ENCODE measurements around the gene SLC9A9. TPM values are rescaled to one million over a fixed set of nuclear protein-coding genes. Genes with fewer than 3 reads are reported as not detected.

SLC9A9 gene
- polyA plus RNA-seq, 1 experiment, result 2.4 TPM

DNA sequence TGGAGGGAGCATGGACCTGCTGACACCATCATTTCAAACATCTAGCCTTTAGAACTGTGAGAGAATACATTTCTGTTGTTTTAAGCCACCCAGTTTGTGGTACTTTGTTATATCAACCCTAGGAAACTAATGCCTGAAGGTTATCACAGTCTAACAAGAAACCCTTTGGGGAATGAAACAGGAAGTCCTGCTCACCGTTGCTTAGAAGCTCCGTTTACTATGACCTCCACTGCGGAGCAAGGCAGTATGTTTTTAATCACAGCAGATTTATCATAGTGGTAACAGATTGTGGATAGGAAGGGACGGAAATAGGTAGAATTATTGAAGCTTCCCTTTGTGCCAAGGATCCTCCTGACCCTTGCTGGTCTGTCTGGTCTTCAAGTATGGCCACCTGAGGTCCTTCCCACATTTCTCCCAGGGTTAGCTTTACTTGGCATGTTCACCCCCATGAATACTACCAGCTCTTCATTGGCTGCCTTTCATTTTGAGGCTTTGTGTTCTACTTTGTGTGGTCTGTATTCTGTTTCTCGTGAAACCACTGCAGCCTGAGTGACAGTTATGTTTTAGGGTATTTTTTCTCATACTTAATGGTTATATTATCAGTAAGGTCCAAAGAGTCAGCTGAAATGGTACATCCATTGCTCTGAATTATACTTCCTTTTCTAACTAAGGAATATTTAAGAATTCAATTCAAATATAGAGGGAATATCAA lies 527.1 kb downstream of the SLC9A9 start:
- no peaks in the 10 kb centered on the region for H3K36me3 ChIP-seq (ENCODE audit: control insufficient read depth, insufficient read depth, low read length)
- H3K4me3 ChIP-seq (ENCODE audit: low read depth, low read length), result no peak overlapping the region

DNA sequence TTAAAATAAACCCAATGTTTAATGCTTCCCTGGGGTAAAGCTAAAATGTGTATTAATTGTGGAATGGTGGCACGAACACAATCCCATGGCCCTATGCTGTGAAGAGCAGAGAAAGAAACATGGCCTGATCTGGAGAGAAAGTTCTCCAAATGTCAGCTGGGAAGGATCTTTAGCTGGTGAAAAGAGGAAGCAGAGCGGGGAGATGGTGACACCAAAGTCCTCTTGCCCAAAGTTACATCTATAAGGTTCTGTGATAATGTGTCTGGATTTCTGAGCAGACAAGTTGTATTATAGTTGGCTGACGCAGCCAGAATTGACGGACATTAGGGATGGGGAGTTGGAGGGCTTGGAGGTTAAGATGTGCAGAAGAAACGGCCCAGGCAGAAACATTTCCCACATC lies 532.5 kb downstream of the SLC9A9 start:
- DNase-seq (ENCODE audit: low read depth), result no peak
- Histone ChIP-seq H3K36me3 (ENCODE audit: control insufficient read depth, insufficient read depth, low read length) (no peaks in the 10 kb centered on the region), H3K4me3 (ENCODE audit: low read depth, low read length) (no peak overlapping the region), H3K27me3 (ENCODE audit: control insufficient read depth, insufficient read depth, low read length) (no peaks in the 10 kb centered on the region)
- POLR2A ChIA-PET, result no interaction called here
- CTCF ChIA-PET, result no interaction called here
- TF ChIP-seq, protein P1, sequence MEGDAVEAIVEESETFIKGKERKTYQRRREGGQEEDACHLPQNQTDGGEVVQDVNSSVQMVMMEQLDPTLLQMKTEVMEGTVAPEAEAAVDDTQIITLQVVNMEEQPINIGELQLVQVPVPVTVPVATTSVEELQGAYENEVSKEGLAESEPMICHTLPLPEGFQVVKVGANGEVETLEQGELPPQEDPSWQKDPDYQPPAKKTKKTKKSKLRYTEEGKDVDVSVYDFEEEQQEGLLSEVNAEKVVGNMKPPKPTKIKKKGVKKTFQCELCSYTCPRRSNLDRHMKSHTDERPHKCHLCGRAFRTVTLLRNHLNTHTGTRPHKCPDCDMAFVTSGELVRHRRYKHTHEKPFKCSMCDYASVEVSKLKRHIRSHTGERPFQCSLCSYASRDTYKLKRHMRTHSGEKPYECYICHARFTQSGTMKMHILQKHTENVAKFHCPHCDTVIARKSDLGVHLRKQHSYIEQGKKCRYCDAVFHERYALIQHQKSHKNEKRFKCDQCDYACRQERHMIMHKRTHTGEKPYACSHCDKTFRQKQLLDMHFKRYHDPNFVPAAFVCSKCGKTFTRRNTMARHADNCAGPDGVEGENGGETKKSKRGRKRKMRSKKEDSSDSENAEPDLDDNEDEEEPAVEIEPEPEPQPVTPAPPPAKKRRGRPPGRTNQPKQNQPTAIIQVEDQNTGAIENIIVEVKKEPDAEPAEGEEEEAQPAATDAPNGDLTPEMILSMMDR (IDR thresholded peaks at IDR 0.05; ENCODE audit: insufficient read depth, low read depth, low read length), result no peak

More for the DNA sequence above, 527.1 kb downstream of the SLC9A9 start:
- DNase-seq (ENCODE audit: low read depth), result no peak
- ChIA-PET CTCF (interaction anchor here (0.6 kb wide), 1 partner anchor 11 kb away, joined by 3 read pairs; no protein-coding TSS in a partner anchor), POLR2A (no interaction called here)
- TF ChIP-seq, protein P1 (IDR thresholded peaks at IDR 0.05; ENCODE audit: insufficient read depth, low read depth, low read length), result no peak
- H3K27me3 ChIP-seq (ENCODE audit: control insufficient read depth, insufficient read depth, low read length), result no peaks in the 10 kb centered on the region

DNA sequence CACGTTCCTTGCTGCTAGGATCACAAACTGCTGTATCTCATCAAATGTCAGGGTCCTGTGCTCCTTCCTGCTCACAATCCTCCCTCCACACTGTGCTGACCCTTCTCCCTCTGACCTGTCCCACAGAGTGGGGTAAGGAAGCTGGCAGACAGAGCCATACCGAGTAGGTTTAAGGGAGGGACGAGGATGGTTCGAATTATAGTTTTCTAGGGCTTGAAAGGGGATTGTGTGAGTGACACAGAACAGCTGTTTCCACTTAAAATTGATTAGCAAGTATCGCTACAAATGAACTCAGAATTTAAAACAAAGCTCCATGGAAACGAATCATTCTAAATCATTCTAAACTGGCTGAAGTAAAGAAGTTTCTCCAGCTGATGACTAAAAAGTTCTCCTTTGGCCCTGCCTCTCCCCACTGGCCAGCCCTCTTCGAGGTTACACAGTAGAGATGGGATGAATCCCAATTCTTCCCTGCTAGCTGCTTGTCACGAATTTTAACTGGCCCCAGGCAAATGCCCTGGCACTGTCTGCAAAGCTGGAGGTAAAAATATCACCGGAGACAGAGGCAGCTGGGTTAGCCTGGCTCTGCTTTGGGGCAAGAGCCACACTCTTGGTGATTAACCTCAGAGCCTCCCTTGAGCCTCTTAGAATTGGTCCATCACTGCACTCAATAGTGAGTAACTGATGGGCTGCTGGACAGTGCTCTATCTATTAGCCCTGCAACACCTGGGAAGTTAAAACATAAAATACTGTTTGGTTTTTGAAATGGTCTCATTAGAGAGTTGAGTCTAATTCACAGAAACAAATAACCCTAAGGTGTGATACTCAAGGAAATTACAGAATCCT lies 533.8 kb downstream of the SLC9A9 start:
- DNase-seq (ENCODE audit: low read depth), result no peak
- CTCF ChIA-PET, result no interaction called here
- no peak overlapping the region for H3K4me3 ChIP-seq (ENCODE audit: low read depth, low read length)

DNA sequence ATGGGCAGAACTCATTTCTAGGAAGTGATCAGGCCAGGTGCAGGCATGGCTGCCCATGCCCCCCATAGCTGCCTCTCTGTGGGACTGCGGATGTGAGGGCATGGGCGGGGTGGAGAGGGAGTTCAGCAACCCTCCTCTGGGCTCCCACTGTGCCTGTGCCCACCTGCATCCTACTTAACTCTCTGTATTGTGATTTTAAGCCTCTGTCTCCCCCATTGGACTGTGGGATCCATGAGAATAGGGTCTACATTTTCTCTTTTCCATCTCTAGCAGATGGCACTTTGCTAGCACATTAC lies 534.4 kb downstream of the SLC9A9 start:
- no peaks in the 10 kb centered on the region for H3K36me3 ChIP-seq (ENCODE audit: control insufficient read depth, insufficient read depth, low read length)
- H3K27me3 ChIP-seq (ENCODE audit: control insufficient read depth, insufficient read depth, low read length), result no peaks in the 10 kb centered on the region
- TF ChIP-seq, protein P1 (IDR thresholded peaks at IDR 0.05; ENCODE audit: insufficient read depth, low read depth, low read length), result no peak
- CTCF ChIA-PET, result no interaction called here
- no peak for DNase-seq (ENCODE audit: low read depth)
- no peak overlapping the region for H3K4me3 ChIP-seq (ENCODE audit: low read depth, low read length)
- POLR2A ChIA-PET, result no interaction called here

More for the DNA sequence above, 533.8 kb downstream of the SLC9A9 start:
- TF ChIP-seq, protein P1 (IDR thresholded peaks at IDR 0.05; ENCODE audit: insufficient read depth, low read depth, low read length), result no peak
- no peaks in the 10 kb centered on the region for H3K27me3 ChIP-seq (ENCODE audit: control insufficient read depth, insufficient read depth, low read length)
- POLR2A ChIA-PET, result no interaction called here
- H3K36me3 ChIP-seq (ENCODE audit: control insufficient read depth, insufficient read depth, low read length), result no peaks in the 10 kb centered on the region

DNA sequence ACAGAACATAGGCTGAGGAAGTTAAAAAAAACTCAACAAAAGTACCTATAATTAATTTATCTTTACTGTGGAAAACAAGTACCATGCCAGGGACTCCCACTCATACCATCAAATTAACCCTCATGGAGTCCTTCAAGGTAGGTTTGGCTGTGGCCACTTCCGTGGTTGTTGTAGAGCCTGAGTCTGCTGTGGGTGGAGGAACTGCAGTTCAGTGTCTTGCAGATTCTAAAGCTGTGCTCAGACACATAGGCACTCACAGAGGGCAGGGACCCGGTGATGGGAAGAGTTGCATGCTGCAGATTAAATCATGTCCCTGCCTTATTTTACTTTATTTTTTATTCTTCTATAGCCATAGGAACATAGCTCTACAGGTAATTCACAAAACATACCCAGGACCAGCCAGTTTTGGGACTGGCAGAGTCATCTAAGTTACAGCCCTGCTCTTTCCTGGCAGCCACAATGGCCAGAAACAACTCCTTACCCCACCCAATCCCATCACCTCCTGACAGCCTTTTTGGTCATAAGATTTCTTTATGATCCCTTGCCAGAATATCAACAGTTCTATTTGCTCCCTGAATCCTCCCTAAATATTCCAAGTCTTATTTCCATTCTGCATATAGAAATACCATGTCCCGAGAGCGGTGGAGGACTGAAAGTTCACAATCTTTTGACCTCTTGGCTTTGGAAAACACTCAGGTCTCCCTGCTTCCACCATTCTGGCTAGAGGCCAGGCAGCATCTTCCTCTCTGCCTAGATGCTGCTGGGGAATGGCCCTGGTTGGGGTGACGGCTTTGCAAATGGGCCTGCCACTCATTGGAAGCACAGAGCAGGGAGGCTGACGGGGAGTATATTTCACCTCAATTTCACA lies 535.0 kb downstream of the SLC9A9 start:
- POLR2A ChIA-PET, result no interaction called here
- Histone ChIP-seq H3K27me3 (ENCODE audit: control insufficient read depth, insufficient read depth, low read length) (no peaks in the 10 kb centered on the region), H3K4me3 (ENCODE audit: low read depth, low read length) (no peak overlapping the region), H3K36me3 (ENCODE audit: control insufficient read depth, insufficient read depth, low read length) (no peaks in the 10 kb centered on the region)
- TF ChIP-seq, protein P1 (IDR thresholded peaks at IDR 0.05; ENCODE audit: insufficient read depth, low read depth, low read length), result no peak
- CTCF ChIA-PET, result no interaction called here
- DNase-seq (ENCODE audit: low read depth), result no peak
